Trophoblast cell (in vitro differentiated cells and primary cell): ENCODE measurements around the gene WDR62.

Experiments used
- DNase-seq, 2 donors: peaks; one replicate each; pipeline ENCODE4 v3.0.0-alpha.2; 2016
- H2AFZ ChIP-seq: 2 replicates; pipeline ENCODE4 v1.6.1; 2013; ENCODE audit warnings: low read length, moderate library complexity, mild to moderate bottlenecking; ENCODE audit not compliant: insufficient read depth, poor library complexity
- H2AK5ac ChIP-seq: 2 replicates; pipeline ENCODE4 v1.6.1; 2013; ENCODE audit warnings: mild to moderate bottlenecking, low read length
- H2BK120ac ChIP-seq: 2 replicates; pipeline ENCODE4 v1.6.1; 2013; ENCODE audit warnings: low read length, mild to moderate bottlenecking, moderate library complexity; ENCODE audit not compliant: insufficient read depth, poor library complexity
- H2BK12ac ChIP-seq: 2 replicates; pipeline ENCODE4 v1.6.1; 2013; ENCODE audit warnings: mild to moderate bottlenecking, low read length, moderate library complexity
- H2BK5ac ChIP-seq: 2 replicates; pipeline ENCODE4 v1.6.1; 2013; ENCODE audit warnings: low read length, low read depth, moderate library complexity, mild to moderate bottlenecking; ENCODE audit not compliant: poor library complexity
- H3K14ac ChIP-seq: 2 replicates; pipeline ENCODE4 v1.6.1; 2013; ENCODE audit warnings: mild to moderate bottlenecking, low read length
- H3K18ac ChIP-seq: 2 replicates; pipeline ENCODE4 v1.6.1; 2013; ENCODE audit warnings: mild to moderate bottlenecking, low read length
- H3K23ac ChIP-seq: 2 replicates; pipeline ENCODE4 v1.6.1; 2013; ENCODE audit warnings: low read length
- H3K27ac ChIP-seq: 2 replicates; pipeline ENCODE4 v1.5.1; 2013; ENCODE audit warnings: low read depth, mild to moderate bottlenecking, inconsistent platforms, low read length, moderate library complexity
- H3K27me3 ChIP-seq: 2 replicates; pipeline ENCODE4 v1.6.1; 2013; ENCODE audit warnings: inconsistent platforms, mild to moderate bottlenecking, low read length, moderate library complexity; ENCODE audit not compliant: insufficient read depth
- H3K36me3 ChIP-seq, 2 experiments: 1 replicate in 1 of 2; 2 replicates in 1 of 2; pipeline ENCODE4 v1.6.1; 2013; ENCODE audit warnings: low read length in 2 of 2, mild to moderate bottlenecking in 2 of 2, moderate library complexity in 1 of 2; ENCODE audit not compliant: insufficient read depth in 2 of 2, control insufficient read depth in 1 of 2
- H3K4ac ChIP-seq: 2 replicates; pipeline ENCODE4 v1.6.1; 2013; ENCODE audit warnings: low read depth, mild to moderate bottlenecking, low read length, moderate library complexity
- H3K4me1 ChIP-seq, 2 experiments: 1 replicate in 1 of 2; 2 replicates in 1 of 2; pipeline ENCODE4 v1.6.1; 2013; ENCODE audit warnings: low read length in 2 of 2, mild to moderate bottlenecking in 2 of 2, moderate library complexity in 1 of 2; ENCODE audit not compliant: insufficient read depth in 2 of 2, control insufficient read depth in 1 of 2
- H3K4me2 ChIP-seq: 2 replicates; pipeline ENCODE4 v1.6.1; 2013; ENCODE audit warnings: inconsistent platforms, mild to moderate bottlenecking, low read length, moderate library complexity
- H3K4me3 ChIP-seq: 2 replicates; pipeline ENCODE4 v1.5.1; 2013; ENCODE audit warnings: mild to moderate bottlenecking, low read depth, low read length, inconsistent platforms
- H3K79me1 ChIP-seq: one replicate; pipeline ENCODE4 v1.6.1; 2013; ENCODE audit warnings: low read length
- H3K79me2 ChIP-seq: 2 replicates; pipeline ENCODE4 v1.6.1; 2013; ENCODE audit warnings: low read length, mild to moderate bottlenecking; ENCODE audit not compliant: control insufficient read depth, insufficient read depth, poor library complexity
- H3K9ac ChIP-seq: 2 replicates; pipeline ENCODE4 v1.6.1; 2013; ENCODE audit warnings: mild to moderate bottlenecking, low read length
- H3K9me3 ChIP-seq: 2 replicates; pipeline ENCODE4 v1.6.1; 2013; ENCODE audit warnings: low read depth, mild to moderate bottlenecking, control low read depth, inconsistent platforms, low read length; ENCODE audit not compliant: insufficient read depth
- H4K12ac ChIP-seq: 2 replicates; pipeline ENCODE4 v1.6.1; 2013; ENCODE audit warnings: low read depth, mild to moderate bottlenecking, low read length, moderate library complexity
- H4K8ac ChIP-seq: 2 replicates; pipeline ENCODE4 v1.6.1; 2013; ENCODE audit warnings: low read depth, mild to moderate bottlenecking, low read length, moderate library complexity
- H4K91ac ChIP-seq: one replicate; pipeline ENCODE4 v1.6.1; 2013; ENCODE audit warnings: low read depth, mild to moderate bottlenecking, low read length, moderate library complexity
- WGBS: extraction: QIAGEN DNeasy Blood & Tissue Kit; methylation state at CpG from one replicate; pipeline ENCODE4 v1.1.7; 2013; ENCODE audit warnings: missing lambda C conversion rate; ENCODE audit not compliant: insufficient read length, insufficient coverage; ENCODE audit errors: extremely low coverage; 5-methylcytosine and 5-hydroxymethylcytosine counted together

WDR62 gene

GRCh38 chr19:36009633-36010379, 44.9 kb upstream of the WDR62 start:
- H3K79me1 ChIP-seq = peaks cover 13% of the 10 kb centered on the region
- no peak for DNase-seq
- peaks cover 21 to 24% of the 10 kb centered on the region in 2 experiments for H3K4me1 ChIP-seq
- H2BK120ac ChIP-seq = no peak overlapping the region
- peak overlapping the region; percentile 21 for H2AK5ac ChIP-seq
- H3K36me3 ChIP-seq = peaks cover 0 to 2% of the 10 kb centered on the region in 2 experiments
- H4K8ac ChIP-seq = peak overlapping the region; percentile 90
- no peak overlapping the region for H3K27ac ChIP-seq
- H3K18ac ChIP-seq = no peak overlapping the region
- H3K27me3 ChIP-seq = no peaks in the 10 kb centered on the region
- H3K4me2 ChIP-seq = peak overlapping the region; percentile 88
- H3K14ac ChIP-seq = no peak overlapping the region
- H3K9ac ChIP-seq = no peak overlapping the region
- H3K4ac ChIP-seq = no peak overlapping the region
- H4K12ac ChIP-seq = peak overlapping the region; percentile 54
- no peak overlapping the region for H2BK12ac ChIP-seq
- H4K91ac ChIP-seq = peak overlapping the region; percentile 20
- H3K9me3 ChIP-seq = no peaks in the 10 kb centered on the region
- peak overlapping the region; percentile 62 for H3K4me3 ChIP-seq
- peak overlapping the region; percentile 28 for H2AFZ ChIP-seq
- no peak overlapping the region for H3K23ac ChIP-seq
- H2BK5ac ChIP-seq = no peak overlapping the region
- H3K79me2 ChIP-seq = peaks cover 8% of the 10 kb centered on the region
- WGBS = no CpG with 5 or more reads among the region's 15 CpGs

- Histone ChIP-seq H4K12ac (no peak overlapping the region), H3K9ac (no peak overlapping the region), H4K8ac (no peak overlapping the region), H3K79me1 (peaks cover 13% of the 10 kb centered on the region), H2AFZ (no peak overlapping the region), H2BK120ac (no peak overlapping the region), H3K27me3 (no peaks in the 10 kb centered on the region), H3K79me2 (peaks cover 8% of the 10 kb centered on the region), H4K91ac (no peak overlapping the region), H3K36me3 (no peaks in the 10 kb centered on the region), H3K4me3 (no peak overlapping the region), H3K18ac (no peak overlapping the region), H2AK5ac (no peak overlapping the region), H2BK5ac (no peak overlapping the region), H3K23ac (no peak overlapping the region), H3K4me1 (peaks cover 23 to 27% of the 10 kb centered on the region in 2 experiments), H3K14ac (no peak overlapping the region), H3K4me2 (no peak overlapping the region), H2BK12ac (no peak overlapping the region), H3K9me3 (no peaks in the 10 kb centered on the region), H3K4ac (no peak overlapping the region), H3K27ac (no peak overlapping the region)
- no peak for DNase-seq
- WGBS = no CpG with 5 or more reads among the region's 11 CpGs
Observed at GRCh38 chr19:36010402-36010801, 44.3 kb upstream of the WDR62 start.

- Histone ChIP-seq H3K9ac (peak overlapping the region; percentile 78), H3K79me1 (peaks cover 7% of the 10 kb centered on the region), H3K18ac (no peak overlapping the region), H4K12ac (peak overlapping the region; percentile 12), H2AFZ (peak overlapping the region; percentile 13), H3K4ac (peak overlapping the region; percentile 25), H3K79me2 (peaks cover 3% of the 10 kb centered on the region), H2BK12ac (no peak overlapping the region), H2BK120ac (no peak overlapping the region), H3K36me3 (peaks cover 6 to 11% of the 10 kb centered on the region in 2 experiments), H3K27me3 (no peaks in the 10 kb centered on the region), H3K4me2 (peak overlapping the region; percentile 82), H4K91ac (peak overlapping the region; percentile 52), H3K9me3 (no peaks in the 10 kb centered on the region), H3K27ac (no peak overlapping the region), H3K23ac (no peak overlapping the region), H2AK5ac (no peak overlapping the region), H3K4me1 (peaks cover 17 to 21% of the 10 kb centered on the region in 2 experiments), H4K8ac (peak overlapping the region; percentile 73), H2BK5ac (no peak overlapping the region), H3K4me3 (peak overlapping the region; percentile 74), H3K14ac (peak overlapping the region; percentile 38)
- WGBS = no CpG with 5 or more reads among the region's 15 CpGs
- no peak for DNase-seq
Observed at GRCh38 chr19:36013280-36014011, 41.3 kb upstream of the WDR62 start.

- Histone ChIP-seq H3K79me1 (peaks cover 3% of the 10 kb centered on the region), H2BK5ac (no peak within 1 kb of the TSS)
- peak; percentile 100 for DNase-seq
Observed at GRCh38 chr19:36014012-36014924, 40.4 kb upstream of the WDR62 start, which contains the start of gene ALKBH6. Gene ALKBH6 (minus strand): TSS chr19:36014213. CDS start chr19:36013397, 816 bp downstream.

More at GRCh38 chr19:36014012-36014924, 40.4 kb upstream of the WDR62 start, which contains the start of gene ALKBH6:
- Histone ChIP-seq H3K79me2 (no peaks in the 10 kb centered on the region), H3K9me3 (no peaks in the 10 kb centered on the region), H2BK120ac (peak within 1 kb of the TSS; percentile 28), H4K91ac (peak within 1 kb of the TSS; percentile 52), H3K27me3 (no peaks in the 10 kb centered on the region), H3K4me1 (peaks cover 13 to 17% of the 10 kb centered on the region in 2 experiments), H3K18ac (no peak within 1 kb of the TSS), H3K4me3 (peak within 1 kb of the TSS; percentile 74), H2AFZ (peak within 1 kb of the TSS; percentile 40), H4K12ac (peak within 1 kb of the TSS; percentile 12), H4K8ac (peak within 1 kb of the TSS; percentile 73), H3K36me3 (peaks cover 11 to 15% of the 10 kb centered on the region in 2 experiments), H3K14ac (peak within 1 kb of the TSS; percentile 47), H2AK5ac (peak within 1 kb of the TSS; percentile 24), H3K4ac (peak within 1 kb of the TSS; percentile 25), H3K27ac (no peak within 1 kb of the TSS), H2BK12ac (no peak within 1 kb of the TSS), H3K9ac (peak within 1 kb of the TSS; percentile 78), H3K4me2 (peak within 1 kb of the TSS; percentile 82), H3K23ac (no peak within 1 kb of the TSS)
- WGBS = no CpG with 5 or more reads among the region's 42 CpGs
